AG04450 (cell line): ENCODE data around the gene LIN37. TPM values are rescaled to one million over a fixed set of nuclear protein-coding genes. Genes with fewer than 3 reads are reported as not detected.
A peak's percentile ranks its signal among the peaks of the same experiment; 100 is the strongest.

Experiments used
- CTCF ChIA-PET: fragments of 300-600, 350-600 bp; formaldehyde crosslinking; extraction: SDS; loops from one replicate; lab custom pipeline; 2022; ENCODE audit warnings: antibody characterized with exemption, inconsistent platforms; lab: Charles Lee
- POLR2A ChIA-PET: fragments of 350-600 bp; formaldehyde crosslinking; extraction: SDS; loops from one replicate; lab custom pipeline; 2021; ENCODE audit warnings: antibody characterized with exemption, inconsistent platforms; lab: Yijun Ruan, JAX
- DNase-seq: peaks from one replicate; pipeline ENCODE4 v3.0.0-alpha.2; 2011; ENCODE audit warnings: low read depth, low spot score
- H3K27ac ChIP-seq: one replicate; pipeline ENCODE4 v1.5.1; 2012; ENCODE audit warnings: low read depth, low read length, control low read depth
- H3K27me3 ChIP-seq: one replicate; pipeline ENCODE4 v1.6.0; 2012; ENCODE audit warnings: low read length; ENCODE audit not compliant: control insufficient read depth, insufficient read depth
- H3K4me3 ChIP-seq: 2 replicates; pipeline ENCODE4 v1.5.1; 2011; ENCODE audit warnings: mild to moderate bottlenecking, low read depth, low read length, control low read depth
- H3K9me3 ChIP-seq: 2 replicates; pipeline ENCODE4 v1.5.1; 2012; ENCODE audit warnings: low read length; ENCODE audit not compliant: control insufficient read depth, insufficient read depth
- CTCF ChIP-seq: IDR thresholded peaks from 2 replicates; pipeline ENCODE4 v1.5.1; 2011; ENCODE audit warnings: low read depth, low read length, control low read depth, inconsistent platforms
- polyA plus RNA-seq: library from polyadenylated mRNA; depleted of rRNA; stranded (reverse); fragments of >200 nt; gene quantifications from 2 replicates; pipeline ENCODE4 v1.2.3, GENCODE V29; 2011

Gene LIN37
- polyA plus RNA-seq, 1 experiment = 5.5 TPM

GRCh38 chr19:35775046-35775297 is 26.6 kb downstream of the LIN37 start:
- POLR2A ChIA-PET = no interaction called here
- no peak for DNase-seq
- no peak overlapping the region for H3K27ac ChIP-seq
- no peak for TF ChIP-seq CTCF
- peak overlapping the region; percentile 43 for H3K4me3 ChIP-seq
- no peaks in the 10 kb centered on the region for H3K27me3 ChIP-seq
- CTCF ChIA-PET = no interaction called here
- H3K9me3 ChIP-seq = no peaks in the 10 kb centered on the region

GRCh38 chr19:35775298-35776101 is 27.1 kb downstream of the LIN37 start, which contains the start of gene ARHGAP33:
Gene ARHGAP33, plus strand, starts transcription at chr19:35775564. Its CDS starts 95 bp downstream, at chr19:35775659.
- Histone ChIP-seq H3K27me3 (no peaks in the 10 kb centered on the region), H3K4me3 (peak within 1 kb of the TSS; percentile 72), H3K27ac (no peak within 1 kb of the TSS), H3K9me3 (no peaks in the 10 kb centered on the region)
- ChIA-PET POLR2A (no interaction called here), CTCF (no interaction called here)
- DNase-seq = peak; percentile 78
- TF ChIP-seq CTCF = no peak

- CTCF ChIA-PET = no interaction called here
- TF ChIP-seq CTCF = no peak
- DNase-seq = no peak
- Histone ChIP-seq H3K27ac (no peak overlapping the region), H3K4me3 (peak overlapping the region; percentile 72), H3K9me3 (no peaks in the 10 kb centered on the region), H3K27me3 (no peaks in the 10 kb centered on the region)
- POLR2A ChIA-PET = no interaction called here
These were observed 27.9 kb downstream of the LIN37 start for GRCh38 chr19:35776102-35776788.

DNA sequence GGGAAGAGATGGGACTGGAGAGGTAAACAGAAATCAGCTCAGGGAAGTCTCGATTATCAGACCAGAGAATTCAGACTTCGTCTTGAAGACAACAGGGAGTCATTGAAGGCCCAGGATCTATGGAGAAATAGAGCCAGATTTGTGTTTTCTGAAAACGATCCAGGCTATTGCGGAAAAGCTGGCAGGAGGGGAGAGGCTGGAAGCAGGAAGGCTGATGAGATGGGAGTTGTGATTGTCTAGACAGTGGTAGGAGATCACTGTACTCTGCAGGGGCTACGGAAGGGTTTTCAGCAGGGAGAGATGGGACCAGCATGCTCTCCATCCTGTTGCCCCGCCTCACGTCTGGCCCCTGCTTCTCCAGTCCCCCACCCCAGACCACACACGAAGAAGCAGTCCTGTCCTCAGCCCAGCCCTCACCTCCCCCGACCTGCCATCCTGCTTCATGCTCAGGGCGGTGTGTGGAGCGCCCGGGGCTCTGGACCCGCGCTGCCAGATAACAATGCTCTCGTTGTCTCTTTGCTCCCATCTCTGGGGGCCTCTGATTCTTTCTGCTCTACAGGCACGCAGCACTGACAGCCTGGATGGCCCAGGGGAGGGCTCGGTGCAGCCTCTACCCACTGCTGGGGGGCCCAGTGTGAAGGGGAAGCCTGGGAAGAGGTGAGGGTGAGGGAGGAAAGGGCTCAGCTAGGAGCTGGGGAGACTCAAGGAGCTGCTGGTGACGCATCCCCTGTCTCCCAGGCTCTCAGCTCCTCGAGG is 28.9 kb downstream of the LIN37 start:
- Histone ChIP-seq H3K27me3 (no peaks in the 10 kb centered on the region), H3K27ac (no peak overlapping the region), H3K9me3 (no peaks in the 10 kb centered on the region), H3K4me3 (no peak overlapping the region)
- ChIA-PET CTCF (no interaction called here), POLR2A (no interaction called here)
- DNase-seq = no peak
- TF ChIP-seq CTCF = no peak
